Nephron (organoid): ENCODE measurements around the gene LINC00237.

Source experiments
- H3K27ac Mint-ChIP-seq, 3 experiments: 2 replicates each; pipeline ENCODE4 v1.8.0; 2020; ENCODE audit warnings: mixed read lengths in 3 of 3, mild to moderate bottlenecking in 2 of 3, moderate library complexity in 1 of 3
- H3K27me3 Mint-ChIP-seq: 2 replicates; pipeline ENCODE4 v1.8.0; 2021; ENCODE audit warnings: low read depth, mild to moderate bottlenecking, moderate library complexity, mixed read lengths
- H3K36me3 Mint-ChIP-seq: 2 replicates; pipeline ENCODE4 v1.8.0; 2020; ENCODE audit warnings: low read depth, mixed read lengths
- H3K4me1 Mint-ChIP-seq: 2 replicates; pipeline ENCODE4 v1.8.0; 2020; ENCODE audit warnings: mixed read lengths
- H3K4me3 Mint-ChIP-seq, 3 experiments: 2 replicates each; pipeline ENCODE4 v1.8.0; 2020; ENCODE audit warnings: mild to moderate bottlenecking in 3 of 3, mixed read lengths in 3 of 3, moderate library complexity in 2 of 3
- H3K9me3 Mint-ChIP-seq: 2 replicates; pipeline ENCODE4 v1.8.0; 2020; ENCODE audit warnings: mixed read lengths
- TF ChIP-seq, protein P1 (sequence below), 3 experiments: fragments of 200-600 bp; sonication (generic); IDR thresholded peaks; one replicate each; pipeline ENCODE4 v1.5.0; 2021; ENCODE audit warnings: antibody characterized with exemption in 3 of 3; ENCODE audit not compliant: unreplicated experiment in 3 of 3

The LINC00237 gene

DNA sequence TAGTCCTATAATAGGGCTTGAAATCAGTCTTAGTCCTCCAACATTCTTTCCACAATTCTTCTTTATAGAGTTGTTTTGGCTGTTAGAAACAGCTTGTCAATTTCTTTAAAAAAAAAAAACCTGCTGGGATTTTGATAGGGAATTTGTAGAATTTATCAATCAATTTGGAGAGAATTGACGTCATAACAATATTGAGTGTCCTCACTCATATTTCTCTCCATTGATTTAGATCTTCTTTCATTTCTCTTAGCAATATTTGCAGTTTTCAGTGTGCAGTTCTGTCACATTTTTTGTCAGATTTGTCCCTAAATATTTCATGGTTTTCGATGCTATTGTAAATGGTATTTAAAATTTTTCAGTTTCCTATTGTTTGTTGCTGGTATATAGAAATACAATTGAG lies 5.3 kb upstream of the LINC00237 start:
- Mint-ChIP-seq H3K4me3 (no peak overlapping the region), H3K27ac (no peak overlapping the region), H3K36me3 (no peaks in the 10 kb centered on the region), H3K4me1 (no peaks in the 10 kb centered on the region), H3K27me3 (peaks cover 91% of the 10 kb centered on the region), H3K9me3 (peaks cover 2% of the 10 kb centered on the region)
- TF ChIP-seq, protein P1, sequence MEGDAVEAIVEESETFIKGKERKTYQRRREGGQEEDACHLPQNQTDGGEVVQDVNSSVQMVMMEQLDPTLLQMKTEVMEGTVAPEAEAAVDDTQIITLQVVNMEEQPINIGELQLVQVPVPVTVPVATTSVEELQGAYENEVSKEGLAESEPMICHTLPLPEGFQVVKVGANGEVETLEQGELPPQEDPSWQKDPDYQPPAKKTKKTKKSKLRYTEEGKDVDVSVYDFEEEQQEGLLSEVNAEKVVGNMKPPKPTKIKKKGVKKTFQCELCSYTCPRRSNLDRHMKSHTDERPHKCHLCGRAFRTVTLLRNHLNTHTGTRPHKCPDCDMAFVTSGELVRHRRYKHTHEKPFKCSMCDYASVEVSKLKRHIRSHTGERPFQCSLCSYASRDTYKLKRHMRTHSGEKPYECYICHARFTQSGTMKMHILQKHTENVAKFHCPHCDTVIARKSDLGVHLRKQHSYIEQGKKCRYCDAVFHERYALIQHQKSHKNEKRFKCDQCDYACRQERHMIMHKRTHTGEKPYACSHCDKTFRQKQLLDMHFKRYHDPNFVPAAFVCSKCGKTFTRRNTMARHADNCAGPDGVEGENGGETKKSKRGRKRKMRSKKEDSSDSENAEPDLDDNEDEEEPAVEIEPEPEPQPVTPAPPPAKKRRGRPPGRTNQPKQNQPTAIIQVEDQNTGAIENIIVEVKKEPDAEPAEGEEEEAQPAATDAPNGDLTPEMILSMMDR (IDR thresholded peaks at IDR 0.05; ENCODE audit: unreplicated experiment in 3 of 3), result no peak

DNA sequence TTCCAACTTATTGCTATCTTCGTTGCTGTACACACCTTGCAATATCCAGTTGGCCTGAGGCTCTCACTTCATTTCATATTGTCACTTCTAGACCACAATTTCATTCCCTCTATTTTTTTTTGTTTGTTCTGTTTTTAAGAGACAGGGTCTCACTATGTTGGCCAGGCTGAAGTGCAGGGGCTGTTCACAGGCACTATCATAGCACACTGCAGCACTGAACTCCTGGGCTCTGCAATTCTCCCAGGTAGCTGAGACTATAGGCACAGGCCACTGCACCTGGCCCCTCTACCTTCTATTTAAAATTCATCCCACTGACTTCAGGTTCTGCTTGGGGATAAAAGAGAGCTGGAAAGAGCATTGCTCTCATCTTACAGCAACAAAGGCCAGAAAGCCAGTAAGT lies 4.7 kb upstream of the LINC00237 start:
- peaks cover 2% of the 10 kb centered on the region for H3K9me3 Mint-ChIP-seq
- no peaks in the 10 kb centered on the region for H3K36me3 Mint-ChIP-seq
- no peak overlapping the region for H3K4me3 Mint-ChIP-seq
- H3K27ac Mint-ChIP-seq, result no peak overlapping the region
- TF ChIP-seq, protein P1 (IDR thresholded peaks at IDR 0.05; ENCODE audit: unreplicated experiment in 3 of 3), result no peak
- peaks cover 97% of the 10 kb centered on the region for H3K27me3 Mint-ChIP-seq
- H3K4me1 Mint-ChIP-seq, result no peaks in the 10 kb centered on the region

DNA sequence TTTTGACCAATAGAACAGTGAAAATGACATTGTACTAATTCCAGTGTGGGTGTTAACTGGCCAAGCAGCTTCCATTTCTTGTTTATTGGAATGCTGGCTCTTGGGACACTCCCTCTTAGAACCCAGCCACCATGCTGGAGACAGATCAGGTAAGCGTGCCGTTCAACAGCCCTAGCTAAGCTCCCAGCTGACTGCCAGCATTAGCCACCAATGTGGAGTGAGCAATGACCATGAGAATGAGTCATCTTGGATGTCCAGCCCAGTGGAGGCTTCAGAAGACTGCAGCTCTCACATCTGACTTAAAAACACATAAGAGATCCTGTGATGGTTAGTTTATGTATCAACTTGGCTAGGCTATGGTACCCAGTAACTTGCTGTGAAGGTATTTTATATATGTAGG lies 3.0 kb upstream of the LINC00237 start:
- Mint-ChIP-seq H3K36me3 (no peaks in the 10 kb centered on the region), H3K27me3 (peaks cover 99% of the 10 kb centered on the region), H3K9me3 (peaks cover 2% of the 10 kb centered on the region), H3K4me3 (no peak overlapping the region), H3K27ac (no peak overlapping the region), H3K4me1 (no peaks in the 10 kb centered on the region)
- TF ChIP-seq, protein P1 (IDR thresholded peaks at IDR 0.05; ENCODE audit: unreplicated experiment in 3 of 3), result no peak

DNA sequence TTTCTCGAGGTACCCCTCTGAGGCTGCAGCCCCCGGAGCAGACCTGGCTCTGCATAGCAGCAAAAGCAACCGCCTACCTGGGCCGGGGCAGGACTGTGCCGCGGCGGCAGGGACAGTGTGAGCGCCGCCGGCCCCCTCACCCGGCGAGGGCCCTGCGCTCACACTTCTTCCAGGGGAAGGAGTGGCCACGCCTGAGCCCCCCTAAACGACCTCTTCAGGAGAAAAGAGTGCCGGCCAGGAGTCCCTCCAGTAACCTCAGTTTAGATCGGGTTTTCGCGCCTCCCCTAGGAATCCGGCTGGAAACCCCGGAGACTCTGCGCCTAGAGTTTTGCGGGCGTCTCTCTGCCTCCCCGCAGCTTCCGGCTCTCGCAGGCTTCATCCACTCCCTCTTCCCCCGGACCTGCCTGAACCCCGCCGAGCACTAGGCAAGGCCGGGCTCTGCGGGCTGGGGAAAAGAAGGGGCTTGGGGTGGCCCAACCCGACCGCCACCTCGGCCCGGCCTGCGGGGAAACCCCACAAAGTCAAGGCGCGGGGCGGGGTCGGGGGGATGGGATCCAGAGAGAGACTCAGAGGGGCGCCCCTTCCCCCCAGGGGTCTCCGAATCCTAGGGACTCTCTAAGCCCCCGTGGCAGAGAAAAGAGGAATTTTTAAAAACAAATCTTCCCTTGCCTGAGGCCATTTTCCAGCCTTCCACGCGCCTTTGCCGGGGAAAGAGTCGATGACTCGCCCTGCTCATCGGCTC lies 558 bp downstream of the LINC00237 start:
- no peak overlapping the region for H3K27ac Mint-ChIP-seq
- H3K36me3 Mint-ChIP-seq, result no peaks in the 10 kb centered on the region
- H3K4me3 Mint-ChIP-seq, result peak overlapping the region in 2 of 3 experiments; percentile 51
- H3K27me3 Mint-ChIP-seq, result peaks cover 100% of the 10 kb centered on the region
- TF ChIP-seq, protein P1 (IDR thresholded peaks at IDR 0.05; ENCODE audit: unreplicated experiment in 3 of 3), result no peak
- peaks cover 2% of the 10 kb centered on the region for H3K9me3 Mint-ChIP-seq
- H3K4me1 Mint-ChIP-seq, result peaks cover 11% of the 10 kb centered on the region

DNA sequence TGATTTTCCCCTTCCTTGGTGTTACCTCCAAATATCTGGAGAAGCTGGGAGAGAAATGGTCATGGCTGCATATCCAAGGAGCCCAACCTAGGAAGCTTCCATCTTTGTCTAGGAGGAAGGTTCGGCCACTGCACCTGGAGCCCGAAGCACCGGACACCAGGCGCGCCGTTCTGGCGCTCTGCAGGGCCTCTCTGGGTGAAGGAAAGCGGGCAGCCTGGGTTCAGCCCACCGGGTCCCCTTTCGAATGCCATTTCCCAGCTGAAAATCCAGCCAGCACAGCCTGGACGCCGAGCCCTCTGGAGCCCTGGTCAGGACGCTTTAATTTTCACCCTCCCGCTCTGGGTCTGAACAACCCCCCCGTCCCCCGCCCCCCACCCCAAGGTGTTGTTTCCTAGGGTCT lies 1.2 kb downstream of the LINC00237 start:
- Mint-ChIP-seq H3K27me3 (peaks cover 100% of the 10 kb centered on the region), H3K9me3 (peaks cover 2% of the 10 kb centered on the region), H3K4me3 (no peak overlapping the region), H3K27ac (no peak overlapping the region), H3K4me1 (peaks cover 17% of the 10 kb centered on the region), H3K36me3 (no peaks in the 10 kb centered on the region)
- TF ChIP-seq, protein P1 (IDR thresholded peaks at IDR 0.05; ENCODE audit: unreplicated experiment in 3 of 3), result no peak

DNA sequence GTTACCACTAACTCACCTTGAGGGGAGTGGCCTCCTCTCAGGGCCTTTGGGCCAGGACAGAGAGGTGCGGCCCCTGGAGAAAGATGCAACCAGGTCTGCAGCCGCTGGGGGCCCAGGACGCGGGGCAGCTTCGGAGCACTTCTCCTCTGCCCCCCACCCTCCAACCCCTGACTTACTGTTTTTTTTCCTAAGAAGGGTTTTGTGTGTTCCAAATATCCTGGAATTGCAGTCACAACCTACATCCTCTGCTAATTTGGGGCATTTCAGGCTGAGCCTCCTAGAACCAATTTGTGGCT lies 1.7 kb downstream of the LINC00237 start:
- H3K4me3 Mint-ChIP-seq, result no peak overlapping the region
- H3K27ac Mint-ChIP-seq, result no peak overlapping the region
- H3K27me3 Mint-ChIP-seq, result peaks cover 100% of the 10 kb centered on the region
- H3K9me3 Mint-ChIP-seq, result peaks cover 2% of the 10 kb centered on the region
- H3K36me3 Mint-ChIP-seq, result no peaks in the 10 kb centered on the region
- peaks cover 21% of the 10 kb centered on the region for H3K4me1 Mint-ChIP-seq
- TF ChIP-seq, protein P1 (IDR thresholded peaks at IDR 0.05; ENCODE audit: unreplicated experiment in 3 of 3), result no peak
